Smooth muscle cell (in vitro differentiated cells): ENCODE data around the gene PDCD2L. TPM values are rescaled to one million over a fixed set of nuclear protein-coding genes. Genes with fewer than 3 reads are reported as not detected.

Source experiments
- DNase-seq: peaks from one replicate; lab custom pipeline; 2025; ENCODE audit not compliant: unreplicated experiment; lab: John Stamatoyannopoulos, UW
- H2AFZ ChIP-seq: fragments of 200-600 bp; sonication (generic); 2 replicates; pipeline ENCODE4 v1.6.0; 2016; ENCODE audit warnings: antibody characterized with exemption, low read depth, mild to moderate bottlenecking
- H3F3A ChIP-seq: fragments of 200-600 bp; sonication (generic); 2 replicates; pipeline ENCODE4 v1.6.0; 2017; ENCODE audit warnings: antibody characterized with exemption, low read depth
- H3K27ac ChIP-seq: fragments of 200-600 bp; sonication (generic); 2 replicates; pipeline ENCODE4 v1.5.1; 2016; ENCODE audit warnings: low read depth, mild to moderate bottlenecking
- H3K27me3 ChIP-seq: fragments of 200-600 bp; sonication (generic); 2 replicates; pipeline ENCODE4 v1.6.1; 2016; ENCODE audit warnings: low read depth, mild to moderate bottlenecking
- H3K36me3 ChIP-seq: fragments of 200-600 bp; sonication (generic); 2 replicates; pipeline ENCODE4 v1.5.1; 2016; ENCODE audit warnings: low read depth
- H3K4me1 ChIP-seq: fragments of 200-600 bp; sonication (generic); 2 replicates; pipeline ENCODE4 v1.5.1; 2016; ENCODE audit warnings: low read depth
- H3K4me2 ChIP-seq: fragments of 200-600 bp; sonication (generic); 2 replicates; pipeline ENCODE4 v1.6.0; 2016; ENCODE audit warnings: mild to moderate bottlenecking
- H3K4me3 ChIP-seq: fragments of 200-600 bp; sonication (generic); 2 replicates; pipeline ENCODE4 v1.5.1; 2016; ENCODE audit warnings: mild to moderate bottlenecking
- H3K79me2 ChIP-seq: fragments of 200-600 bp; sonication (generic); 2 replicates; pipeline ENCODE4 v1.6.0; 2016; ENCODE audit warnings: low read depth, mild to moderate bottlenecking
- H3K9ac ChIP-seq: fragments of 200-600 bp; sonication (generic); 2 replicates; pipeline ENCODE4 v1.6.0; 2016; ENCODE audit warnings: low read depth
- H3K9me3 ChIP-seq: fragments of 200-600 bp; sonication (generic); replicated peaks from 2 replicates; pipeline ENCODE4 v1.5.1; 2016; ENCODE audit warnings: low read depth
- H4K20me1 ChIP-seq: fragments of 200-600 bp; sonication (generic); 2 replicates; pipeline ENCODE4 v1.6.0; 2016; ENCODE audit warnings: low read depth
- CTCF ChIP-seq: fragments of 200-600 bp; sonication (generic); IDR thresholded peaks from 2 replicates; pipeline ENCODE4 v1.5.1; 2017; ENCODE audit warnings: borderline replicate concordance, mild to moderate bottlenecking, antibody characterized with exemption; ENCODE audit not compliant: insufficient read depth, poor library complexity, severe bottlenecking
- WGBS: methylation state at CpG from one replicate; pipeline ENCODE4 v1.1.7; 2016; ENCODE audit warnings: low lambda C conversion rate; 5-methylcytosine and 5-hydroxymethylcytosine counted together
- polyA plus RNA-seq: library from polyadenylated mRNA; unstranded; fragments of >200 nt; fragmentation: Nextera tagmentation; extraction: Ambion mirVana; gene quantifications from 2 replicates; pipeline ENCODE4 v1.2.1, GENCODE V29; 2016
- total RNA-seq: library from RNA; depleted of rRNA; stranded (reverse); fragments of >200 nt; gene quantifications from 2 replicates; pipeline ENCODE4 v1.2.3, GENCODE V29; 2014

The PDCD2L gene
- total and polyA plus RNA-seq, 2 experiments from 2014 or later = 4.4 to 6.0 TPM

DNA sequence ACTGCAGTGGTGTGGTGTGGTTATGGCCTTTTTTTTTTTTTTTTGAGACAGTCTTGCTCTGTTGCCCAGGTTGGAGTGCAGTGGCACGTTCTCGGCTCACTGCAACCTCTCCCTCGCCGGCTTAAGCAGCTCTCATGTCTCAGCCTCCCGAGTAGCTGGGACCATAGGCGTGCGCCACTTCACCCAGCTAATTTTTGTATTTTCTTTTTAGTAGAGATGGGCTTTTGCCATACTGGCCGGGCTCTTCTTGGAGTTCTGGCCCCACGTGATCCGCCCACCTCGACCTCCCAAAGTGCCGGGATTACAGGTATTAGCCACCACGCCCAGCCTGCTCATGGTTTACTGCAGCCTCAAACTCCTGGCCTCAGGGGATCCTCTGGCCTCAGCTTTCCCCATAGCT is 7.0 kb downstream of the PDCD2L start:
- no peak overlapping the region for H3K9ac ChIP-seq
- 95% methylated on average over 13 of the region's 13 CpGs for WGBS
- H3K9me3 ChIP-seq = no peaks in the 10 kb centered on the region

GRCh38 chr19:34416021-34416545 is 11.9 kb downstream of the PDCD2L start:
- no peaks in the 10 kb centered on the region for H3K79me2 ChIP-seq
- DNase-seq = no peak
- no peaks in the 10 kb centered on the region for H3K9me3 ChIP-seq
- no peaks in the 10 kb centered on the region for H3F3A ChIP-seq
- H3K4me2 ChIP-seq = no peak overlapping the region
- H3K36me3 ChIP-seq = peaks cover 5% of the 10 kb centered on the region
- H3K27me3 ChIP-seq = no peaks in the 10 kb centered on the region
- H3K4me3 ChIP-seq = no peak overlapping the region
- H3K4me1 ChIP-seq = no peaks in the 10 kb centered on the region
- no peak overlapping the region for H3K27ac ChIP-seq
- no peak for TF ChIP-seq CTCF
- no peak overlapping the region for H3K9ac ChIP-seq
- 89% methylated on average over 7 of the region's 7 CpGs for WGBS
- no peak overlapping the region for H2AFZ ChIP-seq
- H4K20me1 ChIP-seq = no peaks in the 10 kb centered on the region

More for the DNA sequence above, 7.0 kb downstream of the PDCD2L start:
- Histone ChIP-seq H3F3A (no peaks in the 10 kb centered on the region), H3K27me3 (no peaks in the 10 kb centered on the region), H4K20me1 (no peaks in the 10 kb centered on the region), H3K4me1 (no peaks in the 10 kb centered on the region), H3K4me2 (no peak overlapping the region), H3K27ac (no peak overlapping the region), H3K4me3 (no peak overlapping the region), H3K36me3 (peaks cover 5% of the 10 kb centered on the region), H3K79me2 (no peaks in the 10 kb centered on the region), H2AFZ (no peak overlapping the region)
- TF ChIP-seq CTCF = no peak
- DNase-seq = no peak

GRCh38 chr19:34418300-34418699 is 14.1 kb downstream of the PDCD2L start:
- over 99% methylated on average over 4 of the region's 4 CpGs for WGBS
- DNase-seq = no peak
- H3K4me2 ChIP-seq = no peak overlapping the region
- no peak overlapping the region for H3K4me3 ChIP-seq
- no peaks in the 10 kb centered on the region for H3K9me3 ChIP-seq
- H3K4me1 ChIP-seq = no peaks in the 10 kb centered on the region
- H3K9ac ChIP-seq = no peak overlapping the region
- no peaks in the 10 kb centered on the region for H3K27me3 ChIP-seq
- H3F3A ChIP-seq = no peaks in the 10 kb centered on the region
- no peak overlapping the region for H2AFZ ChIP-seq
- TF ChIP-seq CTCF = no peak
- H3K79me2 ChIP-seq = no peaks in the 10 kb centered on the region
- no peak overlapping the region for H3K27ac ChIP-seq
- H4K20me1 ChIP-seq = no peaks in the 10 kb centered on the region
- H3K36me3 ChIP-seq = peaks cover 5% of the 10 kb centered on the region

GRCh38 chr19:34426096-34426661 is 22.0 kb downstream of the PDCD2L start:
- no peak for TF ChIP-seq CTCF
- H3K9ac ChIP-seq = no peak overlapping the region
- H3K79me2 ChIP-seq = peaks cover 36% of the 10 kb centered on the region
- H4K20me1 ChIP-seq = peaks cover 25% of the 10 kb centered on the region
- H3K27me3 ChIP-seq = no peaks in the 10 kb centered on the region
- peaks cover 22% of the 10 kb centered on the region for H3K4me1 ChIP-seq
- H3K27ac ChIP-seq = no peak overlapping the region
- DNase-seq = no peak
- H3K9me3 ChIP-seq = no peaks in the 10 kb centered on the region
- peaks cover 6% of the 10 kb centered on the region for H3F3A ChIP-seq
- H2AFZ ChIP-seq = no peak overlapping the region
- no peaks in the 10 kb centered on the region for H3K36me3 ChIP-seq
- H3K4me3 ChIP-seq = no peak overlapping the region
- no peak overlapping the region for H3K4me2 ChIP-seq
- 96% methylated on average over 8 of the region's 8 CpGs for WGBS
